IPS-NIHi7 (cell line): ENCODE measurements around the gene MCM9.
"Not testable (repeated sequence)": the region's sequence is repeated elsewhere in the genome, so short reads cannot be mapped to it uniquely, and the experiment has no call there.

Experiments used
- DNase-seq: peaks from one replicate; pipeline ENCODE4 v3.0.0; 2012; ENCODE audit warnings: mixed read lengths; ENCODE audit errors: extremely low spot score

The MCM9 gene

DNA sequence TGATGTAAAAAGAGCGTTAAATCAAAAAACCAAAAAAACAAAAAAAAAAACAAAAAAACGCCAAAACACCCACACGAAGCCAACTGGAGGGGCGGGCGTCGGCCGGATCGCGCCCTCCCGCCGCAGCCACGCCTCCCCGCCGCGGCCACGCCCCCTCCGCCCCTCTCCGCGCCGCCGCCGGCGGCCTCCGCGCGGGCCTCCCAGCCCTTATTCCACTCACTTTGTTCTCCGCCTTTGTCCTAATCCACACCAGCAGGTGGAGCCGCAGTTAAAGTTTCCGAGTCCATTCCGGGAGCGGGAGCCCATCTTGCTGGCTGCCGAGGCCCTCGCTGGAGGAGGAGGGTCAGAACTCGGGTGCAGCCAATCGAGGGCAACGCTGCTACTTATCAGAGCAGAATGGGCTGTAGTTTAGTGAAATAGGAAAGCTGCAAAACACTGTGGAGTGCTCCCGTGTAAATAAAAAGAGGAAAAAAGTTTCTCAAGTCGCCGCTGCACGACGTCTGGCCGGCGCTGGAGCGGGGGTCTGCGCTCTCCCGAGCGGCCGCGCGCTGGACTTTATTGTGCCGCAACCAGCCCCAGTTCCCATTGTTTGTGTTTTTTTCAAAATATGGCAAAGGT lies 41.0 kb downstream of the MCM9 start, which contains the start of gene ASF1A:
TSS of gene ASF1A (plus strand) at position 346 of the 618 bp plus-strand sequence. CDS start at position 608, 262 bp downstream.
- peak; percentile 89 for DNase-seq

GRCh38 chr6:118893064-118893806 lies 41.7 kb downstream of the MCM9 start:
- peak; percentile 16 for DNase-seq

DNA sequence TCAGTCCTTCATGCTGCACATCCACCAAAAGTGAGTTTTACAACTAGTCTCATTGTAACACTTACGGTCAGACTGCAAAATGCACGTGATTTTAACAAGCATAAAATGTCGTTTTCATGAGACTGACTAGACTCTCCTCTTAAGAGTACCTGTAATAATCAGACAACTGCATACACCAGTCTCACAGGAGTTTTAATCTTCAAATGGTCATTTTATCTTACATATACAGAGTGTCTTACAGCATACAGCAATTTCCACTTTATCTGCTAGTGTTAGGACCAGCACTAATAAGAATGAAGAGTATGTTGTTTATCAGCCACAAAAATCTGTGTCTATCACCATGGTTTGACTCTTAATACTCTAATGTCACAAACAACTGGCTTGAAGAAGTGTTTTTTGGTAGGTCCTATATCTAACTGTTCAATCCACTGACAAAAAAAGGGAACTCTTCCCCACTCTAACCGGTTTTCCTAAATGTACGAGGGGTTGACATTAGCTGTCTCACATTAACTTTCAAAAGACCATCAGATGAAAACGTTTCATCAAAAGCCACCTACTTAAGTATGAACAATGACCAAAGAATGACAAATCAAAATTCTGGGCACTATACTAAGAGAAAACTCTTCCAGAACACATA lies 42.5 kb downstream of the MCM9 start:
- no peak for DNase-seq

- no peak for DNase-seq
Observed at GRCh38 chr6:118890997-118891790, 43.8 kb downstream of the MCM9 start.

DNA sequence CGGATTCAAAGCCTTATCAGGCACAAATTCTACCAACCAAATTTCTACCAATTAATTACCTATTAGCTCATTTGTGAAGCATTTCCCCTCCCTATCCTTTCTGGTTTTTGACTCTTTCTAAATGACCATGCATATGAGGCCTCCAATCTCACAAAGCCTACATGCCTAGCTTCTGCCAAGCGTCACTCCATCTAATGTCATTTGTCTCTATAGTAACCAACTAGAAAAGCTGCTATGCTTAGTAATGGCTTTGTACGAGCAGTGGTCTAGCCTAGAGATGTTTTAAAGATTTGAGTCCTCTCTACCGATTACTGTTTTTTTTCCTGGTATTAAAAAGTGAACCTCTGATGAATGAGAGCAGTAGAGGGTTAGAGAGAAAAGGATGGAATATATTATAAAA lies 45.8 kb downstream of the MCM9 start:
- no peak for DNase-seq

GRCh38 chr6:118886641-118887040 lies 48.3 kb downstream of the MCM9 start:
- no peak for DNase-seq

DNA sequence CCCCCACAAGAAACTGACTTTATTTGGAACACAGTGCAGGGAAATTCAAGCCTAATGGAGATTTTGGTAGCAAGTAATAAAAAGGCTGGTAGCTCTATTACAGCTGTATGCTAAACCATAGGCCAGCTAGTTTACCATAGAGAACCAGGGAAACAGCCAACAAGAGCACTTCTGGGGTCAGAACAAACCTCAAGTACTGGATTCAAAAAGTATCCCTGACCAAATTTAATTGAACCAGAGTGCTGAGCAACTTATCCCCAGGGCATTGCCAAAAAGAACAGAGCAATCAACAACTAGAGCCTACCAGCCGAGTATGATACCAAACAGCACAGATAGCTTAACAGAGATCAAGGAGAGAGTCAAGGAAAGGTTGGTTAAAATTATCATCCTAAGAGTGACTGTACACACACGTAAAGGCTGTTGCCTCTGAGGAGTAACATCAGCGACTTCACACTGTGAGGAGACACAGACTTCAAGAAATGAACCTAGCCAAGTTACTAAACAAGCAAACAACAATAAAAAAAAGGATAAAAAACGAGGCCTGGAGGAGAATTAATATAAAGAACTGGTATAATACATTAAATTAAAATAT lies 52.5 kb downstream of the MCM9 start:
- DNase-seq, result no peak

DNA sequence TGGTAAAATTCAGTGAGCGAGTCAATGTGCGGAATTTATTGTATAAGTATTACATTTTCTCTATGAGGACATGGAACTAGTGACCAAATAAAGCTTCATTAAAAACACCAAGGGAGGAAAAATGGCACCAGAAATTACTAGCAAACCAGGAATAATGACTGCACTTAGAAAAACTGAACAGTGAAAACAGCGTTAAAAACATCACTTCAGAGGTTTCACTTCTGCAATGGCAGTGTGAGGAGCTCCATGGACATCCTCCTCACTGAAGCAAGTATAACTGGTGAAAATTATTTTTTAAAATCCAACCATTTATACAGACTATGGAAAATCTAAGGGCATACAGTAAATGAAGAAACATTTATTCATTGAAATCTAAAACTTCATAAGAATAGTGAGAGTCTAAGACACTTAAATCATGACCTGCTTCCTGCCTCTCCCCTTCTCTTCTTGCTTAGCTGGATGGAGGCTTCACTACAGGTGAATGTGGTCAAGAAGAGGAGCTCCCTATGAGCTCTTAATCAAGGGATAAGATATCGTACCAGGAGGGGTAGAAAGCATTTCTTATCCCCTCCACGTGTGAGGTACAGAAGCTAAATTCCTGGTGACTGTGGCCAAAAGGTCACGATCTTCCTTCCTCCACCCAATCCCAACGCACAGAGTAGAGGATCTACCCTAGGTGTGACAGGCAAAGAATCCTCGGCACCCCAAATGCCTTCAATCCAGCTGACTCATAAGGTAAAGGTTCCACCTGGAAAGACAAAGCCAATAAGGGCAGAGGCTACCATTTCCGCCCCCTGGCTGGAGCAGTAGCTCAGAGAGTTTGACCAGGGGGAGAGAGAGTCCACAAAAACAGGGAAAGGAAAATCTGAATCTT lies 53.3 kb downstream of the MCM9 start:
- peak; percentile 24 for DNase-seq

GRCh38 chr6:118877806-118878205 lies 57.2 kb downstream of the MCM9 start:
- DNase-seq, result no peak

GRCh38 chr6:118876814-118877213 lies 58.1 kb downstream of the MCM9 start:
- no peak for DNase-seq

DNA sequence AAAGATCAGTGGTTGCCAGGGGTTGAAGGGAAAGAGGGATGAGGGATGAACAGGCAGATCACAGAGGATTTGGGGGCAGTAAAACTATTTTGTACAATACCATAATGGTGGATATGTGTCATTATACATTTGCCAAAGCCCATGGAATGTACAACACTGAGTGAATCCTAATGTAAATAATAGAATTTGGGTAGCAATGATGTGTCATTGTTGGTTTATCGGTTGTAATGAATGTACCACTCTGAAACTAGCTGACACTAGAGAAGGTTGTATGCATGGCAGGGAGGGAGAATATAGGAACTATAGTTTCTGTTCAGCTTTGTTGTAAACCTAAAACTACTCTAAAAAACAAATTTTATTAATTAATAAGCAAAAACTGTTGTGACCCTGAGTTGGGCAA lies 58.8 kb downstream of the MCM9 start:
- DNase-seq, result no peak

DNA sequence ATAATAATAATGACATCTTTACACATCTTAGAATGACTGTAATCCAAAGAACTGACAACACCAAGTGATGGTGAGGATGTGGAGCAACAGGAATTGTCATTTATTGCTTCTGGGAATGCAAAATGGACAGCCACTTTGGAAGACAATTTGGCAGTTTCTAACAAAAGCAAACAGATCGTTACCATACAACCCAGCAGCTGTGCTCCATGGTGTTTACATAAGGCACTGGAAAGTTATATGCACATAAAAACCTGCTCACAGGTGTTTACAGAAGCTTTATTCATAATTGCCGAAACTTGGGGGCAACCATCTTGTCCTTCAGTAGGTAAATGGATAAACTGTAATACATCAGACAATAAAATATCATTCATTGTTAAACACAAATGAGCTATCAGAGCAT lies 59.3 kb downstream of the MCM9 start:
- DNase-seq, result no peak

DNA sequence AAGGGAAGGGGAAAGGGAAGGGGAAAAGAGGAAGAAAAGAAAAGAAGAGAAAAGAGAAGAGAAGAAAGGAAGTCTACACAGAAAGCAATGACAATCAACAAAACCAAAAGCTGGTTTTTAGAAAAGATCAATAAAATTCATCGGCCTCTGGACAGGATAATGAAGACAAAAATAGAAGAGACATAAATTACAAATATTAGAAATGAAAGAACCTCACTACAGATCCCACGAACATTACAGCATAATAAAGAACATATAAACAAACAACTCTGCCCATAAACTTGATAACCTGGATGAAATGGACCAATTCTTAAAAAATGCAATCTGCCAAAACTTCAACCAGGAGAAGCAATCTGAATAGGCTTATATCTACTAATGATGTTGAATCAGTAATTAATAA lies 61.7 kb downstream of the MCM9 start:
- no peak for DNase-seq

DNA sequence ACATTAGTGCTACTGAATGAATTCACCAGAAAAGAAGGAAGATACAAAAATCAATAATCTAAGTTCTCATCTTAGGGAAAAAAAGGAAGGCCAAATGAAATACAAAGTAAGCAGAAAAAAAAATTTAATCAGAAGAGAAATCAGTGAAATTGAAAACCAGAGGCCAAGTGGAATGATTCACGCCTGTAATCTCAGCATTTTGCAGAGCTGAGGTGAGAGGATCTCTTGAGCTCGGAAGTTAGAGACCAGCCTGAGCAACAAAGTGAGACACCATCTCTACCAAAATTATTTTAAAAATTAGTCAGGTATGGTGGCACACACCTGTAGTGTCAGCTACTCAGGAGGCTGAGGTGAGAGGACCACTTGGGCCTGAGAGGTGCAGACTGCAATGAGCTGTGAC lies 62.2 kb downstream of the MCM9 start:
- DNase-seq, result no peak

DNA sequence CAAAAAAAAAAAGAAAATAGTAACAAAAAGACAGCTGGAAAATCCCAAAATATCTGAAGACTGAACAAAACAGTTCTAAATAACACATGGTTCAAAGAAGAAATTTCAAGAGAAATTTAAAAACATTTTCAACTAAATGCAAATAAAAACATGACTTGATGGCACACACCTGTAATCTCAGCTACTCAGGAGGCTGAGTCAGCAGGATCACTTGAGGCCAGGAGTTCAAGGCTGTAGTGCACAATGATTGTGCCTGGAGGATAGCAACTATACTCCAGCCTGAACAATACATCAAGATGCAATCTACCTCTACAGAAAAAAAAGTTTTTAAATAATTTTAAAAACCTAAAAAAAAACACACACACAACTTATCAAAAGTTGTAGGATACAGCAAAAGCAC lies 62.6 kb downstream of the MCM9 start:
- no peak for DNase-seq

DNA sequence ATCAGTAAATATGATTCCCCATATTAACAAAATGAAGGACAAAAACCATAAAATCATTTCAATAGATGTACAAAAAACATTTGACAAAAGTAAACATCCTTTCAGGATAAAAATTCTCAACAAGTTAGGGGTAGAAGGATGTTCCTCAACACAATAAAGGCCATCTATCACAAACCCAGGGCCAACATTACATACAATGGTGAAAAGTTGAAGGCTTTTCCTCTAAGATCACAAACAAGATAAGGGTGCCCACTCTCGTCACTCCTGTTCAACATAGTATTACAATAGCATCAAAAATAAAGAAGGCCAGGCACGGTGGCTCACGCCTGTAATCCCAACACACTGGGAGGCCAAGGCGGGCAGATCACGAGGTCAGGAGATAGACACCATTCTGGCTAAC lies 63.6 kb downstream of the MCM9 start:
- DNase-seq, result no peak

DNA sequence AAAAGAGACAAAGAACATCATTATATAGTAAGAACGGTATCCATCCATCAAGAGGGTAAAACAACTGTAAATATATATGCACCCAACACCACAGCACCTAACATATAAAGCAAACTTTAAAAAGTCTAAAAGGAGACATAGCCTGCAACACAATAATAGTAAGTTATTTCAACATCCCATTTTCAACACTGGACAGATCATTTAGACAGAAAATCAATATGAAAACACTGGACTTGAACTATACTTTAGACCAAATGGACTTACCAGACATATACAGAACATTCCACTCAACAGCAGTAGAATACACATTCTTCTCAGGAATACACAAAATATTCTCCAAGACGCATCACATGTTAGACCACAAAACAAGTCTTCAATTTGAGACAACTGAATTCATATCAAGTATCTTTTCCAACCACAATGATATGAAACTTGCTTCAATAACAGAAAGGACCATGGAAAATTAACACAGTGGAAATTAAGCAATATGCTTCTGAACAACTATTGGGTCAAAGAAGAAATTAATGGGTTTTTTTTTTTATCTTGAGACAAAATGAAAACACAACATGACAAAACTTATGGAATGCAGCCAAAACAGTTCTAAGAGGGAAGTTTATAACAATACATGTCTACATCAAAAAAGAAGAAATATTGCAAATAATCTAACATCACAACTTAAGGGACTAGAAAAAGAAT lies 64.9 kb downstream of the MCM9 start:
- no peak for DNase-seq

- DNase-seq, result no peak
Observed at GRCh38 chr6:118869350-118869749, 65.6 kb downstream of the MCM9 start.

- not testable (repeated sequence) for DNase-seq
Observed at GRCh38 chr6:118868901-118869300, 66.1 kb downstream of the MCM9 start.

GRCh38 chr6:118867181-118867580 lies 67.8 kb downstream of the MCM9 start:
- DNase-seq, result no peak
